ENCODE measurements around the gene NRXN3.

Gene NRXN3

GRCh38 chr14:79749065-79749464 is 1578.9 kb downstream of the NRXN3 start:
- H3K9me3 ChIP-seq (ENCODE audit: insufficient read depth, low read length), result no peaks in the 10 kb centered on the region
- TF ChIP-seq CTCF (IDR thresholded peaks at IDR 0.05; ENCODE audit: insufficient read depth, low read length, poor library complexity, severe bottlenecking) (no peak), EZH2phosphoT487 (conservative IDR thresholded peaks at IDR 0.05; ENCODE audit: low read length) (no peak)
- H3K4me3 ChIP-seq (ENCODE audit: insufficient read depth, low read length, poor library complexity, severe bottlenecking), result no peak overlapping the region
- no peaks in the 10 kb centered on the region for H4K20me1 ChIP-seq (ENCODE audit: low read depth, low read length)
- no peaks in the 10 kb centered on the region for H3K79me2 ChIP-seq (ENCODE audit: insufficient read depth, low read length)
- no peaks in the 10 kb centered on the region for H3F3A ChIP-seq (ENCODE audit: insufficient read depth)
- H3K4me2 ChIP-seq (ENCODE audit: low read depth, low read length, poor library complexity, severe bottlenecking), result no peak overlapping the region
- no peak overlapping the region for H3K9ac ChIP-seq (ENCODE audit: low read length)
- no peaks in the 10 kb centered on the region for H3K9me2 ChIP-seq (replicated peaks; ENCODE audit: insufficient read depth, low read length)
- no peaks in the 10 kb centered on the region for H3K27me3 ChIP-seq (ENCODE audit: low read length)
- H3K36me3 ChIP-seq (ENCODE audit: low read length), result no peaks in the 10 kb centered on the region
- no peak overlapping the region for H2AFZ ChIP-seq (ENCODE audit: low read depth, low read length, severe bottlenecking)
- H3K27ac ChIP-seq (ENCODE audit: low read depth, low read length), result no peak overlapping the region

GRCh38 chr14:79758985-79759384 is 1588.8 kb downstream of the NRXN3 start:
- Histone ChIP-seq H3K9ac (ENCODE audit: low read length) (no peak overlapping the region), H2AFZ (ENCODE audit: low read depth, low read length, severe bottlenecking) (no peak overlapping the region), H3K4me2 (ENCODE audit: low read depth, low read length, poor library complexity, severe bottlenecking) (no peak overlapping the region), H3F3A (ENCODE audit: insufficient read depth) (no peaks in the 10 kb centered on the region), H4K20me1 (ENCODE audit: low read depth, low read length) (no peaks in the 10 kb centered on the region), H3K9me2 (replicated peaks; ENCODE audit: insufficient read depth, low read length) (no peaks in the 10 kb centered on the region), H3K27me3 (ENCODE audit: low read length) (no peaks in the 10 kb centered on the region), H3K4me3 (ENCODE audit: insufficient read depth, low read length, poor library complexity, severe bottlenecking) (no peak overlapping the region), H3K36me3 (ENCODE audit: low read length) (no peaks in the 10 kb centered on the region), H3K9me3 (ENCODE audit: insufficient read depth, low read length) (no peaks in the 10 kb centered on the region), H3K27ac (ENCODE audit: low read depth, low read length) (no peak overlapping the region), H3K79me2 (ENCODE audit: insufficient read depth, low read length) (no peaks in the 10 kb centered on the region)
- TF ChIP-seq CTCF (IDR thresholded peaks at IDR 0.05; ENCODE audit: insufficient read depth, low read length, poor library complexity, severe bottlenecking), result no peak
- TF ChIP-seq EZH2phosphoT487 (conservative IDR thresholded peaks at IDR 0.05; ENCODE audit: low read length), result no peak

- H2AFZ ChIP-seq (ENCODE audit: low read depth, low read length, severe bottlenecking), result no peak overlapping the region
- no peak for TF ChIP-seq EZH2phosphoT487 (conservative IDR thresholded peaks at IDR 0.05; ENCODE audit: low read length)
- TF ChIP-seq CTCF (IDR thresholded peaks at IDR 0.05; ENCODE audit: insufficient read depth, low read length, poor library complexity, severe bottlenecking), result no peak
These were observed 1594.2 kb downstream of the NRXN3 start for GRCh38 chr14:79764323-79764722.

More at GRCh38 chr14:79764323-79764722, 1594.2 kb downstream of the NRXN3 start:
- H3K27me3 ChIP-seq (ENCODE audit: low read length), result no peaks in the 10 kb centered on the region
- H3F3A ChIP-seq (ENCODE audit: insufficient read depth), result no peaks in the 10 kb centered on the region
- H3K4me2 ChIP-seq (ENCODE audit: low read depth, low read length, poor library complexity, severe bottlenecking), result no peak overlapping the region
- H3K36me3 ChIP-seq (ENCODE audit: low read length), result no peaks in the 10 kb centered on the region
- no peaks in the 10 kb centered on the region for H3K9me3 ChIP-seq (ENCODE audit: insufficient read depth, low read length)
- no peak overlapping the region for H3K27ac ChIP-seq (ENCODE audit: low read depth, low read length)
- H3K9ac ChIP-seq (ENCODE audit: low read length), result no peak overlapping the region
- no peaks in the 10 kb centered on the region for H3K9me2 ChIP-seq (replicated peaks; ENCODE audit: insufficient read depth, low read length)
- no peak overlapping the region for H3K4me3 ChIP-seq (ENCODE audit: insufficient read depth, low read length, poor library complexity, severe bottlenecking)
- H4K20me1 ChIP-seq (ENCODE audit: low read depth, low read length), result no peaks in the 10 kb centered on the region
- H3K79me2 ChIP-seq (ENCODE audit: insufficient read depth, low read length), result no peaks in the 10 kb centered on the region
